ENCODE results near the gene HTR2A.

DNA sequence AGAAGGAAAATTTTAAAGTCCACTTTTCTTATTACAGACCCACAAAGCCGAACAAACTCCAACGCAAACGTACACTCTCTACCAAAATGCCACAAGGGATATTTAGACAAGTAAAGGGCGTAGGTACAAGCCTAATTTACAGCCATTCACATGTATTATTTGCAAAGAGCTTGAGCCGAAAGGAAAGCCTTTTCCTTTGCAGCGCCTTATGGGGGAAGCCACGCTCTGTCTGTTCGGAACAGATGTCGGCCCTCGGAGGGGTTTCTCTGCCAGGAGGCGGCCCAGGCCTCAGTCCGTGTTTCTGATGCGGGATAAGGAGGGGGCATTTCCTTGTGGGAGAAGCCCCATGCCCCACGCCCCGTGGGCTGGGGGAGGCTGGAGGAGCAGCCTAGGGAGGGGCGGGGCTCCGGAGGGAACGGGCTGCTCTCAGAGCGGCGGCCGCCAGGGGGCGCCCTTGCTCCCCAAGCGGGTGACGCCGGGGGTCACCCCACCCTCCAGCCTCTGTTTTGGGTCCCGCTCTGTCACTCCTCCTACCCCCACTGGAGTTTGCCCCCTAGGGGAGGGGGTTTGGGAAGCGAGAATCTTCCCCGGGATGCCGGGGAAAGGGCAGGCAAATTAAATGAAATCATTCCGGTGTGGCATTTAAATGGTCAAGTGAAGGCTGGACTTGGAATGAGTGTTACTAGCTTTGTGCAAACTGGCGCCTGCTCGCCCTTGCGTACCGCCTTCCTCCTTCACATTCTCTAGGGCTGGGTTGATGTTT is 2.9 kb downstream of the HTR2A start:
- TF ChIP-seq POLR2A (IDR thresholded peaks at IDR 0.05; ENCODE audit: low read depth): no peak
- peak in 1 of 2 donors; percentile 8 for TF ChIP-seq POLR2AphosphoS5 (IDR thresholded peaks at IDR 0.05)
- TF ChIP-seq, protein P1, sequence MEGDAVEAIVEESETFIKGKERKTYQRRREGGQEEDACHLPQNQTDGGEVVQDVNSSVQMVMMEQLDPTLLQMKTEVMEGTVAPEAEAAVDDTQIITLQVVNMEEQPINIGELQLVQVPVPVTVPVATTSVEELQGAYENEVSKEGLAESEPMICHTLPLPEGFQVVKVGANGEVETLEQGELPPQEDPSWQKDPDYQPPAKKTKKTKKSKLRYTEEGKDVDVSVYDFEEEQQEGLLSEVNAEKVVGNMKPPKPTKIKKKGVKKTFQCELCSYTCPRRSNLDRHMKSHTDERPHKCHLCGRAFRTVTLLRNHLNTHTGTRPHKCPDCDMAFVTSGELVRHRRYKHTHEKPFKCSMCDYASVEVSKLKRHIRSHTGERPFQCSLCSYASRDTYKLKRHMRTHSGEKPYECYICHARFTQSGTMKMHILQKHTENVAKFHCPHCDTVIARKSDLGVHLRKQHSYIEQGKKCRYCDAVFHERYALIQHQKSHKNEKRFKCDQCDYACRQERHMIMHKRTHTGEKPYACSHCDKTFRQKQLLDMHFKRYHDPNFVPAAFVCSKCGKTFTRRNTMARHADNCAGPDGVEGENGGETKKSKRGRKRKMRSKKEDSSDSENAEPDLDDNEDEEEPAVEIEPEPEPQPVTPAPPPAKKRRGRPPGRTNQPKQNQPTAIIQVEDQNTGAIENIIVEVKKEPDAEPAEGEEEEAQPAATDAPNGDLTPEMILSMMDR (IDR thresholded peaks at IDR 0.05): peak; percentile 80 to 100 (median 98)
